ENCODE results near the gene RSRC2. TPM values are rescaled to one million over a fixed set of nuclear protein-coding genes. Genes with fewer than 3 reads are reported as not detected.

RSRC2 gene
- total RNA-seq, 1 experiment from 2014 or later = 68.7 TPM

- no peaks in the 10 kb centered on the region for H3K9me3 ChIP-seq (ENCODE audit: control insufficient read depth in 1 of 2, insufficient read depth in 1 of 2, low read depth in 1 of 2, low read length in 2 of 2)
- H4K20me1 ChIP-seq (ENCODE audit: insufficient read depth) = no peaks in the 10 kb centered on the region
- H3K4me1 ChIP-seq (ENCODE audit: control insufficient read depth in 1 of 2, insufficient read depth in 2 of 2, low read length in 2 of 2) = no peaks in the 10 kb centered on the region
- H3K36me3 ChIP-seq (ENCODE audit: control insufficient read depth in 1 of 2, insufficient read depth in 2 of 2, low read length in 2 of 2) = peaks cover 21 to 30% of the 10 kb centered on the region in 2 experiments
- H2AFZ ChIP-seq (ENCODE audit: low read depth, low read length, poor library complexity, severe bottlenecking) = no peak overlapping the region
- H3K27me3 ChIP-seq (ENCODE audit: insufficient read depth, low read length) = no peaks in the 10 kb centered on the region
- ChIA-PET POLR2A (no interaction called here), RAD21 (ENCODE audit: low non-redundant PET in 1 of 2, low total read pairs in 2 of 2, uncharacterized antibody in 2 of 2, unreplicated experiment in 2 of 2) (no interaction called here), CTCF (interaction anchor here (0.6 kb wide), 1 partner anchor 430 kb away, joined by 4 read pairs; no protein-coding TSS in a partner anchor)
- intact Hi-C loops (cut with micrococcal nuclease) = no loop called here
- ATAC-seq (no peak), DNase-seq (ENCODE audit: low read depth, low spot score) (no peak)
- no peak overlapping the region for H3K4me2 ChIP-seq (ENCODE audit: low read length)
- no peaks in the 10 kb centered on the region for H3K79me2 ChIP-seq (ENCODE audit: insufficient read depth, low read length)
- TF ChIP-seq CBX3 (IDR thresholded peaks at IDR 0.05; ENCODE audit: low read depth) (no peak), SIN3A (IDR thresholded peaks at IDR 0.05; ENCODE audit: low read depth) (no peak), ELF1 (IDR thresholded peaks at IDR 0.05; ENCODE audit: borderline replicate concordance, low read depth) (no peak), JUND (IDR thresholded peaks at IDR 0.05) (no peak), POLR2A (IDR thresholded peaks at IDR 0.05; ENCODE audit: borderline replicate concordance, extremely low read depth, insufficient read depth, insufficient read length) (no peak), YY1 (IDR thresholded peaks at IDR 0.05; ENCODE audit: extremely low read depth, insufficient replicate concordance, low read depth, low read length) (no peak), SRF (IDR thresholded peaks at IDR 0.05; ENCODE audit: low read depth) (no peak), ZFX (IDR thresholded peaks at IDR 0.05) (no peak), FOSL1 (IDR thresholded peaks at IDR 0.05; ENCODE audit: low read depth) (no peak)
- TF ChIP-seq, protein P1, sequence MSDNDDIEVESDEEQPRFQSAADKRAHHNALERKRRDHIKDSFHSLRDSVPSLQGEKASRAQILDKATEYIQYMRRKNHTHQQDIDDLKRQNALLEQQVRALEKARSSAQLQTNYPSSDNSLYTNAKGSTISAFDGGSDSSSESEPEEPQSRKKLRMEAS (IDR thresholded peaks at IDR 0.05) = no peak
- TF ChIP-seq, protein P2, sequence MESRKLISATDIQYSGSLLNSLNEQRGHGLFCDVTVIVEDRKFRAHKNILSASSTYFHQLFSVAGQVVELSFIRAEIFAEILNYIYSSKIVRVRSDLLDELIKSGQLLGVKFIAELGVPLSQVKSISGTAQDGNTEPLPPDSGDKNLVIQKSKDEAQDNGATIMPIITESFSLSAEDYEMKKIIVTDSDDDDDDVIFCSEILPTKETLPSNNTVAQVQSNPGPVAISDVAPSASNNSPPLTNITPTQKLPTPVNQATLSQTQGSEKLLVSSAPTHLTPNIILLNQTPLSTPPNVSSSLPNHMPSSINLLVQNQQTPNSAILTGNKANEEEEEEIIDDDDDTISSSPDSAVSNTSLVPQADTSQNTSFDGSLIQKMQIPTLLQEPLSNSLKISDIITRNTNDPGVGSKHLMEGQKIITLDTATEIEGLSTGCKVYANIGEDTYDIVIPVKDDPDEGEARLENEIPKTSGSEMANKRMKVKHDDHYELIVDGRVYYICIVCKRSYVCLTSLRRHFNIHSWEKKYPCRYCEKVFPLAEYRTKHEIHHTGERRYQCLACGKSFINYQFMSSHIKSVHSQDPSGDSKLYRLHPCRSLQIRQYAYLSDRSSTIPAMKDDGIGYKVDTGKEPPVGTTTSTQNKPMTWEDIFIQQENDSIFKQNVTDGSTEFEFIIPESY (IDR thresholded peaks at IDR 0.05; ENCODE audit: extremely low read depth, insufficient replicate concordance, low read length) = no peak
- no peak overlapping the region for H3K9ac ChIP-seq (ENCODE audit: low read length)
- BruUV-seq (replicated peaks) = no TSS peak
- H3K4me3 ChIP-seq (replicated peaks in 1 of 2; ENCODE audit: low read depth in 1 of 2, low read length in 2 of 2) = no peak overlapping the region
- H3K9me2 ChIP-seq (ENCODE audit: insufficient read depth) = no peaks in the 10 kb centered on the region
- H3K27ac ChIP-seq (ENCODE audit: low read depth, low read length) = no peak overlapping the region
Observed at GRCh38 chr12:122558745-122559641, 32.3 kb upstream of the RSRC2 start.
